SU-DHL-6 (cell line): ENCODE data around the gene RGPD4.
"Not testable (repeated sequence)": the region's sequence is repeated elsewhere in the genome, so short reads cannot be mapped to it uniquely, and the experiment has no call there.

Experiments
- EZH2phosphoT487 ChIP-seq: fragments of 200-600 bp; sonication (generic), shearing (Covaris generic); conservative IDR thresholded peaks from 2 replicates; pipeline ENCODE4 v1.6.1; 2018; ENCODE audit warnings: mild to moderate bottlenecking, antibody characterized with exemption, low read length, moderate library complexity, mixed read lengths
- TF ChIP-seq, protein P1 (sequence below): fragments of 200-600 bp; sonication (generic); IDR thresholded peaks from one replicate; pipeline ENCODE4 v1.5.1; 2017; ENCODE audit warnings: antibody characterized with exemption, mild to moderate bottlenecking, low read length, moderate library complexity; ENCODE audit not compliant: insufficient read depth, poor library complexity, severe bottlenecking

DNA sequence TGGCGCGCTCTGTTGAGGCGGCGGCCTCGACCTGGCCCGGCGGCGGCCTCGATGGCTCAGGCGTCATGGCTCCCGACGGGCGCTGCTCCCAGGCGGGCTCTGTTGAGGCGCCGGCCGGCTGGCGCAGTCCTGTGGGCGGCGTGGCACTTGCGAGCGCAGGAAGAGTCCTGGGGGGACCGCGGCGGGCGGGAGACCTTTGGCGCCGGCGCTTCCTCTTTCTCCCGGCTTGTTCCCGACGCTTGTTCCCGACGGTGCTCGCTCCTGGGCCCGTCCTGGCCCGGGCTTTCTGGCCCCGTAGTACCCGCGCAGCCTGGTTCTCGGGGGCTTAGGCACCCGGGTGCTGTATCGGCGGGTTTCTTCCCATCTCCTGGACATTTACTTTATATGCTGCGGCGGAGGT, 2.8 kb downstream of the RGPD4 start:
- TF ChIP-seq, protein P1, sequence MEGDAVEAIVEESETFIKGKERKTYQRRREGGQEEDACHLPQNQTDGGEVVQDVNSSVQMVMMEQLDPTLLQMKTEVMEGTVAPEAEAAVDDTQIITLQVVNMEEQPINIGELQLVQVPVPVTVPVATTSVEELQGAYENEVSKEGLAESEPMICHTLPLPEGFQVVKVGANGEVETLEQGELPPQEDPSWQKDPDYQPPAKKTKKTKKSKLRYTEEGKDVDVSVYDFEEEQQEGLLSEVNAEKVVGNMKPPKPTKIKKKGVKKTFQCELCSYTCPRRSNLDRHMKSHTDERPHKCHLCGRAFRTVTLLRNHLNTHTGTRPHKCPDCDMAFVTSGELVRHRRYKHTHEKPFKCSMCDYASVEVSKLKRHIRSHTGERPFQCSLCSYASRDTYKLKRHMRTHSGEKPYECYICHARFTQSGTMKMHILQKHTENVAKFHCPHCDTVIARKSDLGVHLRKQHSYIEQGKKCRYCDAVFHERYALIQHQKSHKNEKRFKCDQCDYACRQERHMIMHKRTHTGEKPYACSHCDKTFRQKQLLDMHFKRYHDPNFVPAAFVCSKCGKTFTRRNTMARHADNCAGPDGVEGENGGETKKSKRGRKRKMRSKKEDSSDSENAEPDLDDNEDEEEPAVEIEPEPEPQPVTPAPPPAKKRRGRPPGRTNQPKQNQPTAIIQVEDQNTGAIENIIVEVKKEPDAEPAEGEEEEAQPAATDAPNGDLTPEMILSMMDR = not testable (repeated sequence)
- not testable (repeated sequence) for TF ChIP-seq EZH2phosphoT487
